ENCODE results near the gene ADAM22.

ADAM22 gene

DNA sequence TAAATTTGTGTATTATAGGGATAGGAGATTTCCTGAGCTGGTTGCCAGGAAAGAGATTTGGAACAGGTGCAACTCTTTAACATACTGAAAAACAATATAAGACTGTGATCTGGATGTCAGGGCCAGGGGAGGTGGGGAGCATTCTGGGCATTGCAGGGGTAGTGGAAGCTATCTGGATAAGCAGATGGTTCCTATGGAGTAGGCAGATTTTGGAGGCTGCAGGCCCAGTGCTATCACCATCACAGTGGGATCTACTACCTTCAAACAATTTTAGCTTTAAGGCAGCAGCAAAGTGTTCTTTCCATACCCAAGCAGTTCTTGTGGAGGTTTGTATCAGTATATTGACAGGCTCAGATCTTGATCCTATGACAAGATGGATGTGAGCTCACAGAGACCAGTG lies 71.1 kb downstream of the ADAM22 start:
- TF ChIP-seq POLR2AphosphoS5 (IDR thresholded peaks at IDR 0.05; ENCODE audit: low read depth, low read length) (no peak), SIN3A (IDR thresholded peaks at IDR 0.05; ENCODE audit: borderline replicate concordance, insufficient read depth, low read length) (no peak), TAF1 (IDR thresholded peaks at IDR 0.05; ENCODE audit: borderline replicate concordance, insufficient read depth, low read length) (no peak), FOXP2 (optimal IDR thresholded peaks at IDR 0.05; ENCODE audit: borderline replicate concordance, extremely low read depth, extremely low read length, insufficient read depth) (no peak)
- TF ChIP-seq, protein P1, sequence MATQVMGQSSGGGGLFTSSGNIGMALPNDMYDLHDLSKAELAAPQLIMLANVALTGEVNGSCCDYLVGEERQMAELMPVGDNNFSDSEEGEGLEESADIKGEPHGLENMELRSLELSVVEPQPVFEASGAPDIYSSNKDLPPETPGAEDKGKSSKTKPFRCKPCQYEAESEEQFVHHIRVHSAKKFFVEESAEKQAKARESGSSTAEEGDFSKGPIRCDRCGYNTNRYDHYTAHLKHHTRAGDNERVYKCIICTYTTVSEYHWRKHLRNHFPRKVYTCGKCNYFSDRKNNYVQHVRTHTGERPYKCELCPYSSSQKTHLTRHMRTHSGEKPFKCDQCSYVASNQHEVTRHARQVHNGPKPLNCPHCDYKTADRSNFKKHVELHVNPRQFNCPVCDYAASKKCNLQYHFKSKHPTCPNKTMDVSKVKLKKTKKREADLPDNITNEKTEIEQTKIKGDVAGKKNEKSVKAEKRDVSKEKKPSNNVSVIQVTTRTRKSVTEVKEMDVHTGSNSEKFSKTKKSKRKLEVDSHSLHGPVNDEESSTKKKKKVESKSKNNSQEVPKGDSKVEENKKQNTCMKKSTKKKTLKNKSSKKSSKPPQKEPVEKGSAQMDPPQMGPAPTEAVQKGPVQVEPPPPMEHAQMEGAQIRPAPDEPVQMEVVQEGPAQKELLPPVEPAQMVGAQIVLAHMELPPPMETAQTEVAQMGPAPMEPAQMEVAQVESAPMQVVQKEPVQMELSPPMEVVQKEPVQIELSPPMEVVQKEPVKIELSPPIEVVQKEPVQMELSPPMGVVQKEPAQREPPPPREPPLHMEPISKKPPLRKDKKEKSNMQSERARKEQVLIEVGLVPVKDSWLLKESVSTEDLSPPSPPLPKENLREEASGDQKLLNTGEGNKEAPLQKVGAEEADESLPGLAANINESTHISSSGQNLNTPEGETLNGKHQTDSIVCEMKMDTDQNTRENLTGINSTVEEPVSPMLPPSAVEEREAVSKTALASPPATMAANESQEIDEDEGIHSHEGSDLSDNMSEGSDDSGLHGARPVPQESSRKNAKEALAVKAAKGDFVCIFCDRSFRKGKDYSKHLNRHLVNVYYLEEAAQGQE (IDR thresholded peaks at IDR 0.05; ENCODE audit: insufficient read depth in 1 of 2, low read depth in 2 of 2, low read length in 2 of 2), result no peak

DNA sequence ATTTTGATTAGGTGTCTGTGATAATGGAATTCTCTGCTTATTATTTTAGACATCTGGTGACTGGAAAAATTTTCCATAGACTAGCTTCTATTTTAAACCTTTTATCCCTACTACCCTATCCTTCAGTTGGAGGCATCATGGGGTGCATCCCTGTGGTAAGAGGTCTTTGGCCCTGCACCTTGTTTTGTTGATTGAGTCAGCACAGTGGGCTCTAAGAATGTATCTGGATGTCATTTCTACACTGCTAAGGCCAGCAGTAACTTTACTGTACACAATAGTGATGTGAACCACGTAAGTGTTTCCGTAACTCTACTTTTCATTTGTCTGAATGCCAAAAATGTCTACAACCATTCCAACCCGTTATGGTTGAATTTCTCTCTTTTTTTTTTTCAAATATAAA lies 75.6 kb downstream of the ADAM22 start:
- TF ChIP-seq SIN3A (IDR thresholded peaks at IDR 0.05; ENCODE audit: borderline replicate concordance, insufficient read depth, low read length) (no peak), FOXP2 (optimal IDR thresholded peaks at IDR 0.05; ENCODE audit: borderline replicate concordance, extremely low read depth, extremely low read length, insufficient read depth) (no peak), TAF1 (IDR thresholded peaks at IDR 0.05; ENCODE audit: borderline replicate concordance, insufficient read depth, low read length) (no peak), POLR2AphosphoS5 (IDR thresholded peaks at IDR 0.05; ENCODE audit: low read depth, low read length) (no peak)
- TF ChIP-seq, protein P1 (IDR thresholded peaks at IDR 0.05; ENCODE audit: insufficient read depth in 1 of 2, low read depth in 2 of 2, low read length in 2 of 2), result no peak

DNA sequence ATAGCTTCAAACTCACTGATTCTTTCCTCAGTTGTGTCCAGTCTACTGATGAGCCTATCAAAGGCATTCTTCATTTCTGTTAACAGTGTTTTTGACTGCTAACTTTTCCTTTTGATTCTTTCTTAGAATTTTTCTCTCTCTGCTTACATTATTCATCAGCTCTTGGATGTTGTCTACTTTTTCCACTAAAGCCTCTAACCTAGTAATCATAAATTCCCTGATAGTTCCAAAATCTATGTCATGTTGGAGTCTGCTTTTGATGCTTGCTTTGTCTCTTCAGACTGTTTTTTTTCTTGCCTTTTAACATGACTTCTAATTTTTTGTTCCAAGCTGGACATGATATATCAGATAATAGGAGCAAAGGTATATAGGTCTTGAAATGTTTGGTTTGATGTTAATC lies 78.0 kb downstream of the ADAM22 start:
- TF ChIP-seq, protein P1 (IDR thresholded peaks at IDR 0.05; ENCODE audit: insufficient read depth in 1 of 2, low read depth in 2 of 2, low read length in 2 of 2), result no peak
- TF ChIP-seq SIN3A (IDR thresholded peaks at IDR 0.05; ENCODE audit: borderline replicate concordance, insufficient read depth, low read length) (no peak), POLR2AphosphoS5 (IDR thresholded peaks at IDR 0.05; ENCODE audit: low read depth, low read length) (no peak), TAF1 (IDR thresholded peaks at IDR 0.05; ENCODE audit: borderline replicate concordance, insufficient read depth, low read length) (no peak), FOXP2 (optimal IDR thresholded peaks at IDR 0.05; ENCODE audit: borderline replicate concordance, extremely low read depth, extremely low read length, insufficient read depth) (no peak)

DNA sequence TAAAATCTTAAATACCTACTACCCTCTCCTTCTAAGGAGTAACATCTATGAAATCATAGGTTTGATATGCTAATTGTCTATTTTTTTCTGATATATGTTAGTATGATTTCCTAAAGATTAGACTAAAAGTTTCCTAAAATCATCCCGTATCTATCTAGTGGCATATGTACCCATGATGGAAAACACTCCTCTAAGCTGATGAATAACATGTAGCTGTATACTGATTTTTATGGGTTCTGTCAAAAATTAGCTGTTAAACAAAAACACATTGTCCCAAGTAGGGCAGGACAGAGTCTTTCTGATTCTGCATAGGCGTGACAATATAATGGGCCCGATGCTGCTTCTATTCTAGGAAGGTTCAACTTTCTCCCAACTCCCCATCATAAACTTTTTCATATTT lies 79.9 kb downstream of the ADAM22 start:
- TF ChIP-seq, protein P1 (IDR thresholded peaks at IDR 0.05; ENCODE audit: insufficient read depth in 1 of 2, low read depth in 2 of 2, low read length in 2 of 2), result no peak
- TF ChIP-seq SIN3A (IDR thresholded peaks at IDR 0.05; ENCODE audit: borderline replicate concordance, insufficient read depth, low read length) (no peak), POLR2AphosphoS5 (IDR thresholded peaks at IDR 0.05; ENCODE audit: low read depth, low read length) (no peak), TAF1 (IDR thresholded peaks at IDR 0.05; ENCODE audit: borderline replicate concordance, insufficient read depth, low read length) (no peak), FOXP2 (optimal IDR thresholded peaks at IDR 0.05; ENCODE audit: borderline replicate concordance, extremely low read depth, extremely low read length, insufficient read depth) (no peak)

DNA sequence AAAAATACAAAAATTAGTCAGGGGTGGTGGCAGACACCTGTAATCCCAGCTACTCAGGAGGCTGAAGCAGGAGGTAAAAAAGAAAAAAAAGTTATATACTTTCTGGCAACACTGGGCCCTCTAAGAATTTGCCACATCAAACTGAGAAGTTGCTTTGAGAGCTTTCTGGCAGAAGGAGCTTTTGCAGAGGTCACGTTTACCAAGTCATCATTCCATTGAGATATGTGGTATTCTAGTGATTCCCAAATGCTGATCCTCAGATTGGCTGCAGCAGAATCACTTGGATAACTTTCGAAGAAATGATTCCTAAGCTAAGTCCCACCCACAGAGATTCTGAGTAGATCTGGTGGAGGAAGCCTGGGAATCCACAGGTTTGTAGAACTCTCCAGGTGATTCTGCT lies 80.5 kb downstream of the ADAM22 start:
- TF ChIP-seq POLR2AphosphoS5 (IDR thresholded peaks at IDR 0.05; ENCODE audit: low read depth, low read length) (no peak), FOXP2 (optimal IDR thresholded peaks at IDR 0.05; ENCODE audit: borderline replicate concordance, extremely low read depth, extremely low read length, insufficient read depth) (no peak), TAF1 (IDR thresholded peaks at IDR 0.05; ENCODE audit: borderline replicate concordance, insufficient read depth, low read length) (no peak), SIN3A (IDR thresholded peaks at IDR 0.05; ENCODE audit: borderline replicate concordance, insufficient read depth, low read length) (no peak)
- TF ChIP-seq, protein P1 (IDR thresholded peaks at IDR 0.05; ENCODE audit: insufficient read depth in 1 of 2, low read depth in 2 of 2, low read length in 2 of 2), result no peak

Data from PFSK-1 (cell line).